ENCODE results near the gene ZNF776. TPM values are rescaled to one million over a fixed set of nuclear protein-coding genes. Genes with fewer than 3 reads are reported as not detected.

Gene ZNF776
- total RNA-seq, 1 experiment from 2014 or later, result 17.3 TPM

DNA sequence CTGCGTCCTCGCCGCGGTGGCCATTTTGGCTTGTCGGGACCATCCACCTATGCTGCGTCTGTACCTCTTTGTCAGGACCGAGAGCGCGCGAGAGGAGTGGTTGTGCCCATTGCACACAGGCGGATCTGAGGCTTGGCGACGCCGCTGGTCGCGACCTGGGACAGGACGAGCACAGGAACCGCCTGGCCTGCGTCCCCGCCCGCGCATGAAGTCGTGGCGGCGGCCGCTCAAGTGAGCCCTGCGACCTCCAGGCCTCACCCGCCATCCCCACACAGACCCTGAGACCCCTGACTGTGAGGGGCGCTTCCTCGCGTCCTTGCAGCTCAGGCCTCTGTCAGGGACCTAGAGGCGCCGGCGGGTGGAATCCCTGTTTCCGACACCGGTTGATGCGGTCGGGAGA, 39.7 kb downstream of the ZNF776 start:
- intact Hi-C loops (cut with micrococcal nuclease), result no loop called here
- no peaks in the 10 kb centered on the region for H3K27me3 ChIP-seq (ENCODE audit: low read length)
- ChIA-PET POLR2A (ENCODE audit: unreplicated experiment) (no interaction called here), CTCF (no interaction called here)
- no peaks in the 10 kb centered on the region for H3K9me2 ChIP-seq (replicated peaks; ENCODE audit: low read length)
- no TSS peak for BruUV-seq (replicated peaks)
- ATAC-seq (no peak), DNase-seq (no peak)
- H3F3A ChIP-seq (ENCODE audit: low read length, unreplicated experiment), result no peaks in the 10 kb centered on the region
- H2AFZ ChIP-seq (ENCODE audit: low read length), result no peak overlapping the region
- H3K79me2 ChIP-seq (ENCODE audit: low read length), result peaks cover 22% of the 10 kb centered on the region
- H4K20me1 ChIP-seq (ENCODE audit: low read length), result no peaks in the 10 kb centered on the region
- TF ChIP-seq EZH2 (IDR thresholded peaks at IDR 0.05; ENCODE audit: low read length, unreplicated experiment) (no peak), EZH2phosphoT487 (IDR thresholded peaks at IDR 0.05; ENCODE audit: borderline replicate concordance, low read length) (no peak)
- TF ChIP-seq, protein P1, sequence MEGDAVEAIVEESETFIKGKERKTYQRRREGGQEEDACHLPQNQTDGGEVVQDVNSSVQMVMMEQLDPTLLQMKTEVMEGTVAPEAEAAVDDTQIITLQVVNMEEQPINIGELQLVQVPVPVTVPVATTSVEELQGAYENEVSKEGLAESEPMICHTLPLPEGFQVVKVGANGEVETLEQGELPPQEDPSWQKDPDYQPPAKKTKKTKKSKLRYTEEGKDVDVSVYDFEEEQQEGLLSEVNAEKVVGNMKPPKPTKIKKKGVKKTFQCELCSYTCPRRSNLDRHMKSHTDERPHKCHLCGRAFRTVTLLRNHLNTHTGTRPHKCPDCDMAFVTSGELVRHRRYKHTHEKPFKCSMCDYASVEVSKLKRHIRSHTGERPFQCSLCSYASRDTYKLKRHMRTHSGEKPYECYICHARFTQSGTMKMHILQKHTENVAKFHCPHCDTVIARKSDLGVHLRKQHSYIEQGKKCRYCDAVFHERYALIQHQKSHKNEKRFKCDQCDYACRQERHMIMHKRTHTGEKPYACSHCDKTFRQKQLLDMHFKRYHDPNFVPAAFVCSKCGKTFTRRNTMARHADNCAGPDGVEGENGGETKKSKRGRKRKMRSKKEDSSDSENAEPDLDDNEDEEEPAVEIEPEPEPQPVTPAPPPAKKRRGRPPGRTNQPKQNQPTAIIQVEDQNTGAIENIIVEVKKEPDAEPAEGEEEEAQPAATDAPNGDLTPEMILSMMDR (conservative IDR thresholded peaks at IDR 0.05; ENCODE audit: low read depth, low read length), result no peak
- peaks cover 60% of the 10 kb centered on the region for H3K36me3 ChIP-seq (ENCODE audit: low read depth, low read length)
- H3K4me1 ChIP-seq (ENCODE audit: insufficient read depth, low read length), result no peaks in the 10 kb centered on the region
- no peaks in the 10 kb centered on the region for H3K9me3 ChIP-seq (ENCODE audit: low read length)
- H3K27ac ChIP-seq (ENCODE audit: low read length), result no peak overlapping the region
- H3K9ac ChIP-seq (ENCODE audit: low read length), result no peak overlapping the region
- H3K4me2 ChIP-seq (ENCODE audit: low read length), result no peak overlapping the region
- no peak overlapping the region for H3K4me3 ChIP-seq (ENCODE audit: low read length)

DNA sequence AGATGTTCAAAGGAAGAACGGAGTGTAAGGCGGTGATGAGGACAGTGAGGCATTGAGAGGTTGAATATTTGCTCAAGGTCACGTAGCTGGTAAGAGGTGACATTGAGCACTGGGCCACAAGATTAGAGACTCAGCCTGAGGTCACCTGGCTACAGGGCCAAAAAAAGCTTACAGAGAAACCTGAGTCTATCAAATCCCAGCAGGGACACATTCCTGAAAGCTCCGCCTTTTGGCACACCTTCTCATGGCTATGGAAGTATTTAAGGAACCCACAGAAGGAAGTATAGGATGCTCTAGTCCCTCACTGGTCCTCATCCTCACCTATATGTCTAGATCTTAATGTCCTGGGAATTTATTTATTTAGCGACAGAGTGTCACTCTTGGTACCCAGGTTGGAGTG, 40.3 kb downstream of the ZNF776 start:
- no peak for TF ChIP-seq EZH2phosphoT487 (IDR thresholded peaks at IDR 0.05; ENCODE audit: borderline replicate concordance, low read length)
- TF ChIP-seq, protein P1 (conservative IDR thresholded peaks at IDR 0.05; ENCODE audit: low read depth, low read length), result no peak
- no peak for TF ChIP-seq EZH2 (IDR thresholded peaks at IDR 0.05; ENCODE audit: low read length, unreplicated experiment)
- intact Hi-C loops (cut with micrococcal nuclease), result no loop called here
- H3K9me3 ChIP-seq (ENCODE audit: low read length), result no peaks in the 10 kb centered on the region
- DNase-seq (no peak), ATAC-seq (no peak)
- BruUV-seq (replicated peaks), result no TSS peak
- POLR2A ChIA-PET (ENCODE audit: unreplicated experiment), result no interaction called here
- H3K4me3 ChIP-seq (ENCODE audit: low read length), result no peak overlapping the region
- H3K27me3 ChIP-seq (ENCODE audit: low read length), result no peaks in the 10 kb centered on the region
- CTCF ChIA-PET, result no interaction called here
- H3K9ac ChIP-seq (ENCODE audit: low read length), result no peak overlapping the region
- no peaks in the 10 kb centered on the region for H3F3A ChIP-seq (ENCODE audit: low read length, unreplicated experiment)
- no peak overlapping the region for H3K4me2 ChIP-seq (ENCODE audit: low read length)
- no peaks in the 10 kb centered on the region for H3K9me2 ChIP-seq (replicated peaks; ENCODE audit: low read length)
- peaks cover 56% of the 10 kb centered on the region for H3K36me3 ChIP-seq (ENCODE audit: low read depth, low read length)
- H3K79me2 ChIP-seq (ENCODE audit: low read length), result peaks cover 17% of the 10 kb centered on the region; the same call in 1 of the 2 replicates
- H4K20me1 ChIP-seq (ENCODE audit: low read length), result no peaks in the 10 kb centered on the region
- H2AFZ ChIP-seq (ENCODE audit: low read length), result no peak overlapping the region
- no peaks in the 10 kb centered on the region for H3K4me1 ChIP-seq (ENCODE audit: insufficient read depth, low read length)
- no peak overlapping the region for H3K27ac ChIP-seq (ENCODE audit: low read length)

DNA sequence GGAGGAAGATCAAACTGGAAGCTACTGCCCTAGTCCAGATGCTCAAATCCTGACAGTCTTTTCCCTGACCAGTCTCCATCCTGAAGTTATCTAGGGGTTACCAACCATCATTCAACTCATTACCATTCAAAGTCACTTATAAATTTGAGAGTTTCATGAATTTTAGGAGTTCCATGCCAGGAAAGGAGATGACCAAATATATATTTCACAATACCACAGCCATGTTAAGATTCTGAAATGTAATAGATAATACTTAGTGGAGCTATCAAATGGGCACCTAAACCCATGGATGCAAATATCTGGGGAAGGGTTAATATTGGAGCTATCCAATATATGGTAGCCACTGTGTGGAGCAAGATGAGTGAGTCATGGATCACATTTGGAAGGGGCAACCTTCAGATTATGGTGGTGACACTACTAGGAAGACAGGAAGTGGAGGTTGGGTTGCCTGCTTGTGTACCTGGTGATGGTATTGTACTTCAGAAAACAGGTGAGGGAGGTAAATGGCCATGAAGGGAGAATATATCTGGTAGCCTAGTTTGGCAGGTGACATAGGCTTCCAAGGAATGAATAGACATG, 41.6 kb downstream of the ZNF776 start:
- intact Hi-C loops (cut with micrococcal nuclease), result no loop called here

More for the DNA sequence above, 41.6 kb downstream of the ZNF776 start:
- Histone ChIP-seq H3K9me2 (replicated peaks; ENCODE audit: low read length) (no peaks in the 10 kb centered on the region), H3K79me2 (ENCODE audit: low read length) (peaks cover 14% of the 10 kb centered on the region; the same call in 1 of the 2 replicates), H3F3A (ENCODE audit: low read length, unreplicated experiment) (no peaks in the 10 kb centered on the region), H3K27me3 (ENCODE audit: low read length) (no peaks in the 10 kb centered on the region), H3K4me2 (ENCODE audit: low read length) (no peak overlapping the region), H2AFZ (ENCODE audit: low read length) (no peak overlapping the region), H3K4me1 (ENCODE audit: insufficient read depth, low read length) (no peaks in the 10 kb centered on the region), H4K20me1 (ENCODE audit: low read length) (no peaks in the 10 kb centered on the region), H3K36me3 (ENCODE audit: low read depth, low read length) (peaks cover 57% of the 10 kb centered on the region), H3K27ac (ENCODE audit: low read length) (no peak overlapping the region), H3K4me3 (ENCODE audit: low read length) (no peak overlapping the region), H3K9ac (ENCODE audit: low read length) (no peak overlapping the region), H3K9me3 (ENCODE audit: low read length) (no peaks in the 10 kb centered on the region)
- POLR2A ChIA-PET (ENCODE audit: unreplicated experiment), result no interaction called here
- DNase-seq, result no peak
- no peak for ATAC-seq
- TF ChIP-seq, protein P1 (conservative IDR thresholded peaks at IDR 0.05; ENCODE audit: low read depth, low read length), result no peak
- no peak for TF ChIP-seq EZH2phosphoT487 (IDR thresholded peaks at IDR 0.05; ENCODE audit: borderline replicate concordance, low read length)
- TF ChIP-seq EZH2 (IDR thresholded peaks at IDR 0.05; ENCODE audit: low read length, unreplicated experiment), result no peak
- BruUV-seq (replicated peaks), result no TSS peak
- CTCF ChIA-PET, result interaction anchor here (0.7 kb wide), 1 partner anchor 14 kb away, joined by 3 read pairs; no protein-coding TSS in a partner anchor
